Thyroid gland (tissue), 4 donors: ENCODE measurements around the gene PPARGC1A.

Experiments
- CTCF ChIP-seq, 6 experiments: fragments of 200-600 bp in 3 of 6; fragments of 450-650 bp in 3 of 6; sonication (generic) in 3 of 6; IDR thresholded peaks; one replicate each; pipeline ENCODE4 v1.5.1; 2016 to 2019; ENCODE audit warnings: antibody characterized with exemption in 6 of 6, mild to moderate bottlenecking in 2 of 6, inconsistent platforms in 1 of 6, moderate library complexity in 1 of 6
- POLR2A ChIP-seq, 2 donors: fragments of 450-650 bp; IDR thresholded peaks; one replicate each; pipeline ENCODE4 v1.6.1; 2017; ENCODE audit warnings: antibody characterized with exemption in 2 of 2, mild to moderate bottlenecking in 2 of 2, moderate library complexity in 1 of 2

GRCh38 chr4:23923141-23923540 is 33.3 kb upstream of the PPARGC1A start:
- TF ChIP-seq CTCF (IDR thresholded peaks at IDR 0.05) (no peak), POLR2A (IDR thresholded peaks at IDR 0.05) (no peak)
